ENCODE data around the gene ABTB2.

Gene ABTB2

DNA sequence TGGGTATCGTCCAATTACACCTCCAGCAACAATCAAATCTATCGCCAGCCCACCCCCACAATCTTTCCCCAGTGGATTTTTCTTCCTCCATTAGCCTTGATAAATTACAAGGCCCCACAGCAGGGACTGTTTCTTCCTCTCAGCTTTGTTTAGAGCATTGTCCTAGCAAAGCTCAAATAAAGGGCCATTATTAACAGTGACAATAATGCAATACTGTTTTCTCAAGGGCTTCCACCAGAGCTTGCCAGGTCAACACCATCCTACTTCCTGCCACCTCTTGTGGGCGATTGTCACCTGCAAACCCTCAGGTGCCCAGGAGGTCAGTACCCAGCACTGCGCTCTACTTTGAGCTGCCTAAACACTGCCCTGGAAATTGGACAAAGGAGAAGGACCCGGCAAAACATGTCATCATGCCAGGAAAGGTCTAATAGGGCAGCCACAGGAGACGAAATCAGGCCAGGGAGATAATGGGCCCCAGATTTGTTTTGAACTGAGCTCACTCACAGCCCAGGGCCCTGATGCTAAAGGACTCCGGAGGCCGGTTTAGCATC lies 95.2 kb downstream of the ABTB2 start (continued):
- TF ChIP-seq, protein P1, sequence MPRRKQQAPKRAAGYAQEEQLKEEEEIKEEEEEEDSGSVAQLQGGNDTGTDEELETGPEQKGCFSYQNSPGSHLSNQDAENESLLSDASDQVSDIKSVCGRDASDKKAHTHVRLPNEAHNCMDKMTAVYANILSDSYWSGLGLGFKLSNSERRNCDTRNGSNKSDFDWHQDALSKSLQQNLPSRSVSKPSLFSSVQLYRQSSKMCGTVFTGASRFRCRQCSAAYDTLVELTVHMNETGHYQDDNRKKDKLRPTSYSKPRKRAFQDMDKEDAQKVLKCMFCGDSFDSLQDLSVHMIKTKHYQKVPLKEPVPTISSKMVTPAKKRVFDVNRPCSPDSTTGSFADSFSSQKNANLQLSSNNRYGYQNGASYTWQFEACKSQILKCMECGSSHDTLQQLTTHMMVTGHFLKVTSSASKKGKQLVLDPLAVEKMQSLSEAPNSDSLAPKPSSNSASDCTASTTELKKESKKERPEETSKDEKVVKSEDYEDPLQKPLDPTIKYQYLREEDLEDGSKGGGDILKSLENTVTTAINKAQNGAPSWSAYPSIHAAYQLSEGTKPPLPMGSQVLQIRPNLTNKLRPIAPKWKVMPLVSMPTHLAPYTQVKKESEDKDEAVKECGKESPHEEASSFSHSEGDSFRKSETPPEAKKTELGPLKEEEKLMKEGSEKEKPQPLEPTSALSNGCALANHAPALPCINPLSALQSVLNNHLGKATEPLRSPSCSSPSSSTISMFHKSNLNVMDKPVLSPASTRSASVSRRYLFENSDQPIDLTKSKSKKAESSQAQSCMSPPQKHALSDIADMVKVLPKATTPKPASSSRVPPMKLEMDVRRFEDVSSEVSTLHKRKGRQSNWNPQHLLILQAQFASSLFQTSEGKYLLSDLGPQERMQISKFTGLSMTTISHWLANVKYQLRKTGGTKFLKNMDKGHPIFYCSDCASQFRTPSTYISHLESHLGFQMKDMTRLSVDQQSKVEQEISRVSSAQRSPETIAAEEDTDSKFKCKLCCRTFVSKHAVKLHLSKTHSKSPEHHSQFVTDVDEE (CRISPR knock-in tag; IDR thresholded peaks at IDR 0.05) = no peak
- TF ChIP-seq ESRRG (CRISPR knock-in tag; IDR thresholded peaks at IDR 0.05) (no peak), CSRNP3 (CRISPR knock-in tag; IDR thresholded peaks at IDR 0.05) (no peak), BACH2 (CRISPR knock-in tag; IDR thresholded peaks at IDR 0.05; ENCODE audit: borderline replicate concordance) (no peak), SNAI2 (CRISPR knock-in tag; IDR thresholded peaks at IDR 0.05) (no peak), ZNF70 (CRISPR knock-in tag; IDR thresholded peaks at IDR 0.05) (no peak), ZNF8 (CRISPR knock-in tag; IDR thresholded peaks at IDR 0.05) (no peak), ZFP3 (CRISPR knock-in tag; IDR thresholded peaks at IDR 0.05) (no peak), RARB (CRISPR knock-in tag; IDR thresholded peaks at IDR 0.05) (no peak)

DNA sequence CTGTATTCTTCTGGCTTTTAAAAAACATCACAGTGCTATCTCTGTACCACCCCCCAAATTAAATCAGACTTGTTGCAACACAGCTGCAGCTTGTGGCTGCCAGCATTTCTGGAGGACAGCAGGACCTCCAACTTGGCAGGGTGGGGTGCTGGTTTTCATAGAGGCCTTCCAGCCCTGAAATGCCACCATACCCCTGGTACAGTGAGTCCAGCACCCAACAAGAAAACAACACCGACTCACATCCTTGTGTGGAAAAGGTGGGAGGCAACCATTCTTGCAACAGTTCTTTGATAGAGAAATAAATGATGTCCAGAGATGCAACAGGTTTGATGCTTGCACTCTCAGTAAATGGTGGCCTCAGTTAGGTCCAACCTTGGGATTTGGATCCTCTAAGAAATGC lies 96.0 kb downstream of the ABTB2 start:
- no peak for ATAC-seq
- TF ChIP-seq TCF4 (CRISPR knock-in tag; IDR thresholded peaks at IDR 0.05; ENCODE audit: borderline replicate concordance) (peak; percentile 39; the same call in 1 of the 2 replicates), RARB (CRISPR knock-in tag; IDR thresholded peaks at IDR 0.05) (no peak), GLIS3 (CRISPR knock-in tag; IDR thresholded peaks at IDR 0.05) (no peak), ZC3H10 (CRISPR knock-in tag; IDR thresholded peaks at IDR 0.05) (no peak)
- TF ChIP-seq, protein P1 (CRISPR knock-in tag; IDR thresholded peaks at IDR 0.05) = peak; percentile 58; the same call in 1 of the 2 replicates

- ATAC-seq = no peak
- TF ChIP-seq ZC3H10 (CRISPR knock-in tag; IDR thresholded peaks at IDR 0.05) (no peak), ESRRG (CRISPR knock-in tag; IDR thresholded peaks at IDR 0.05) (no peak), ZFP3 (CRISPR knock-in tag; IDR thresholded peaks at IDR 0.05) (no peak), CREB5 (CRISPR knock-in tag; IDR thresholded peaks at IDR 0.05; ENCODE audit: low read depth) (no peak), POU6F1 (CRISPR knock-in tag; IDR thresholded peaks at IDR 0.05; ENCODE audit: borderline replicate concordance, low read depth) (no peak), ZNF8 (CRISPR knock-in tag; IDR thresholded peaks at IDR 0.05) (no peak), OSR1 (CRISPR knock-in tag; IDR thresholded peaks at IDR 0.05) (no peak), ISL1 (CRISPR knock-in tag; IDR thresholded peaks at IDR 0.05) (no peak), TOX (CRISPR knock-in tag; IDR thresholded peaks at IDR 0.05; ENCODE audit: borderline replicate concordance) (no peak), GLIS3 (CRISPR knock-in tag; IDR thresholded peaks at IDR 0.05) (no peak), SNAI2 (CRISPR knock-in tag; IDR thresholded peaks at IDR 0.05) (no peak), PATZ1 (CRISPR knock-in tag; IDR thresholded peaks at IDR 0.05; ENCODE audit: borderline replicate concordance) (no peak), RARB (CRISPR knock-in tag; IDR thresholded peaks at IDR 0.05) (no peak), ZNF70 (CRISPR knock-in tag; IDR thresholded peaks at IDR 0.05) (no peak), PPARA (CRISPR knock-in tag; IDR thresholded peaks at IDR 0.05; ENCODE audit: borderline replicate concordance) (no peak)
- TF ChIP-seq, protein P1 (CRISPR knock-in tag; IDR thresholded peaks at IDR 0.05) = no peak
Measured at GRCh38 chr11:34261095-34261494, 96.7 kb downstream of the ABTB2 start.

Data from SK-N-SH treated with all-trans-retinoic acid at 6 μM for 48 hours (cell line).